HG02610 (cell line): ENCODE results near the gene SLC25A23.
"Not testable (repeated sequence)": the region's sequence is repeated elsewhere in the genome, so short reads cannot be mapped to it uniquely, and the experiment has no call there.

ENCODE experiments used
- ATAC-seq: cut with Tn5 transposase; IDR thresholded peaks from one replicate; pipeline ENCODE4 v1.9.1; 2021; ENCODE audit warnings: mild to moderate bottlenecking, moderate library complexity; ENCODE audit not compliant: unreplicated experiment

The SLC25A23 gene

DNA sequence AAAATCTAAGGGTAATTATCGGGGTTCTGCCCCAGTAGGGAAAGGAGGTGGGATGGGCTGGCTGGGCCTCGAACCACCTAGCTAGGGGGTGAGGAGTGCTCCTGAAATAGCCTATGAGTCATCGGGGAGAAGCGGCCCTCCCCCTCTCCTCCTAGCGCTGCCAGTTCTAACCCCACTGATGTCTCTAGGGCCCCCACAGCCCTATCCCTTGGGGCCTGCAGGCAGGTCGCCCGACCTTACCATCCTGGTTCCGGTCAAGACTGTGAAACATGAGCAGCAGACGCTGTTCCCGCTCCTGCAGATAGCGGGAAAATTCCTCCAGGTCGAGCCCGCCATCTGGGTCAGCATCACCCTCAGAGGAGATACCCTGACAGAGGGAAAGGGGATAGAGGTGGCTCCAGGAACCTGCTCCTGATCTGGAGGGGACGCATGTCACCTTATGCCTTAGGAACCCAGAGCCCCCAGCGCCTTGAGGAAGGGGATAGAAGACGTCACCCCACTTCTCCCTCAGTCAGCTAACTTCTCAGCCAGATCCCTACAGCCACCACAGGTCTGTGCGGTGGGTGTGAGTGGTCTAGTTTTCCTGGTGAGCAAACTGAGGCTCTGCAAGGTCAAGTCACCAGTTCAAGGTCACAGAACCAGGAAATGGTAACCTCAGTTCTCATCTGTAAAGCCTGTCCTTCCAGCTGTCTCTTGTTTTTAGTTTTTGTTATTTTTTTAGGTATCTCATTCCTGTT is 1.5 kb downstream of the SLC25A23 start:
- no peak for ATAC-seq

DNA sequence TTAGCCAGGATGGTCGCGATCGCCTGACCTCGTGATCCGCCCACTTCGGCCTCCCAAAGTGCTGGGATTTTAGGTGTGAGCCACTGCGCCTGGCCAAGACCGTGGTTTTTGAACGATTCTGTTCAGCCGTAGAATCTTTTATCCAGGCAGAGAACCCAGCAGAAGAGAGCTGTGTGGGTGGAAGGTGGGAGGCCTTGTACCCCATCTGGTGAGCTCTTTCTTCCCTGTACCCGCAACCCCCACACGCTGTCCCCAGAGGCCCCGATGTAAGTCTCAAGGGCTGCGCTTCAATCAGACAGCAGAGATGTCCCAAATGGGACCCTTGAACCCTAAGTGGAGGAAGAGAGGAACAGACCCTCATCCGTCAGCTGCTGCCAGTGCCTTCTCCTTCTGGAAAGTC is 3.7 kb downstream of the SLC25A23 start:
- no peak for ATAC-seq

DNA sequence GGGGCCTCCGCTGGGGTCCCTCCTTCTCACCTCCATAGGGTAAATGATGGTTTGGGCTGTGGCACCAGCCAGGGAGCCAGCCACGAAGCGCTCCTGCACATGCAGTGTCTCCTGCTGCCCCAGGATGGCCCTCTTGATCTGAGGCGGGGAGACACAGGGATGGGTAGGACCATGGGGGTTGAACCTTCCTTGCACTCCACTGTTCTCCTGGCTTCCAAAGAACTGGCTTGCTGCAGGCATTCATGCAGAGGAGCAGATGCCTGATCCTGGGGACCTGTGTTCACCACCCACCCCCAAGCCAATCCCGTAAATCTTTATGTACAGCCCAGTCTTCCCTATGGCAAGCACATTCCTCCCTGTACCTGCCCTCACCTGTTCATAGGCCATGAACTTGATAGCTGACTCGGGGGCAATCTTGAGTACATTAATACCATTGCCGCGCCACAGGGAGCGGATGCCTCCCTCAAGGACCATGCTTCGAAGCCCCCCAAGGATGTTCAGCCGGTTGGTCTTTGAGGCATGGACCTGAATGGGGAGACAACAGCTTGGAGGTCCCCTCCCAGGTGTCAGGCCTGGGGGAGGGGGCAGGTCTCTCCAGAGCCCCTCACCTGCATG is 5.5 kb downstream of the SLC25A23 start:
- no peak for ATAC-seq

DNA sequence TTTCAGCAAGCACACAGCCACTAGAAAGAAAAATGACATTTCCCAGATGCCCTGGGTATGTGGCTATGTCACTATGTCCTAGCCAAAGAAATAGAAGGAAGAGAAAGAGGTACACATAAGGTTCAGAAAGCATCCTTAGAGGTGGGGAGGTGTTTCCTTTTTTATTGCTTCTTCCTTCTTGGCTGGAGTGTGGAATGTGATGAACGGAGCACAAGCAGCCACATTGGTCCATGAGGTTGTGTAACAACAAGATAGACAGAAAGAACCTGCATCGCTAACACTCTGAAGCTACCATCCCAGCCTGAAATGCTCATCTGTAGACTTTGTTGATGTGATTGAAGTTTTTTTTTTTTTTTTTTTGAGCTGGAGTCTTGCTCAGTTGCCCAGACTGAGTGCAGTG is 6.7 kb downstream of the SLC25A23 start:
- no peak for ATAC-seq

DNA sequence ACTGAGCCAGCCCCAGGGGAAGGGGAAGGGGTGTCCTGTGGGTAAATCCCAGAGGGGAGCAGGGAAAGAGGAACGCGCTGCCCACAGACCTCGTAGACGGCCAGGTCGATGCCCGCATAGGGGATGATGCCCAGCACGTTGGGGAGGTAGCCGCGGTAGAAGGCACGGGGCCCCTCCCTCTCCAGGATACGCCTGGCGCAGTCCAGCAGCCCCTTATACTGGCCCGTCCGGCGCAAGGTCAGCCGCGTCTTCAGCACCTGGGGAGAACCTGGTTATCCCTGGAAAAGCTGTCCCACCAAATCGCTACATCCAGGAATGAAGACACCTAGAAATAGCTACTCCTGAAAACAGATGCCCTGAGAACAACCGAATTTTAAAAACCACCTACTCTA is 7.4 kb downstream of the SLC25A23 start:
- ATAC-seq, result no peak

DNA sequence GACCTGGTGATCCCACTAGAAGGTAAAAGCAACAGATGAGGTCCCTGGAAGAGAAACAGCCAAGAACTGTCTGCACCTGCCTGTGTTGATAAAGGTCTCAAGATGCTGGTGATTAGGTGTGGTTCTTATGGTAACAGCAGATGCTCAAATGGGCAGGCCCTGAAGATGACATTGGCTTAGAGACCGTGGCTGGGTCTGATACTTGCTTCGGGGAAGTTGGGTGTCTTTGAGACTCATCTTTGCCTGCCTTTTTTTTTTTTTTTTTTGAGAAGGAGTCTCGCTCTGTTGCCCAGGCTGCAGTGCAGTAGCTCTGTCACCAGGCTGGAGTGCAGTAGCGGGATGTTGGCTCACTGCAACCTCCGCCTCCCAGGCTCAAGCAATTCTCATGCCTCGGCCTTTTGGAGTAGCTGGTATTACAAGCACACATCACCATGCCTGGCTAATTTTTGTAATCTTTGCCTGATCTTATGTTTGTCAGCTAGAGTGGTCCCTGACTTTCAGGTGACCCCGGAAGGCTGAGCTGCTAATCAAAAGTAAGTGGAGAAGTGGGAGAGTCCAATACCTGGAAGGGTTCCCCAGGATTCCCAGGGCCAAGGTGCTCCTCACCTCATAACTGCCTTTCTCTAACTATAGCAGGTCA is 7.9 kb downstream of the SLC25A23 start:
- ATAC-seq, result no peak

DNA sequence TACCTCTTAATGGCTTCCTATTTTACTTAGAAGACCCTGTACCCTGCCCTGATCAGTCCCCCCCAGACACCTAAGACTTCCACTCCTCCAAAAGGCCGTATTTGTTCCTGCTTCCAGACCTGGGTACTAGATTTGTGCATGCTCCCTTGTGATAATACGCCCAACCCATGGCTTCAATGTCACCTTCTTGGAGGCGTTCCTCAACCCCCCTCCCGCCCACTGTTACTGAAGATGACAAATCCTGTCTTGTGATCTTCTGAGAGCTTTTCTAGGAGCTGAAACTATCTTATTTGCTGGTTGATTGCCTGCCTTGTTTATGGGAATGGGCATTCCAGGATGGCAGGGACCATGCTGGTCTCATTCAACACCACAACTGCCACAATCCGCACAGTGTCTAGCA is 9.4 kb downstream of the SLC25A23 start:
- no peak for ATAC-seq

DNA sequence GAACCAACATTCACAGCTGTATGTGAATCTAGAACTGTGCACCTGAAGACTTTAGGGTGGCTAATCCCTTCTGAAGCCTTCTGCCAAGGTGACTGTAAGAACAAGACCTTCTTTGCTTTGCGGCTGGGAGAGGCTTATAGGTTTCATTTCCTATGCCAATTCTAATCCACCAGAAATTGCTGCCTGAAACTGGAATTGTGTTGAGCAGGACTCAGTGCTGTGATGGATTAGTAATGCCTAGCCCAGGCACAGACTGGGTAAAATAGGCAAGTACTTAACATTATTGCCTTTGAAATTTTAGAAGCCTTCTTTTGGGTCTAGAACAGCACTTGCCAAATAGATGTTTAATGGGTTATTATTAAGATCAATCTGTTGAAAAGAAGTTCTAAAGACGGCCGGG is 11.5 kb downstream of the SLC25A23 start:
- ATAC-seq, result no peak

DNA sequence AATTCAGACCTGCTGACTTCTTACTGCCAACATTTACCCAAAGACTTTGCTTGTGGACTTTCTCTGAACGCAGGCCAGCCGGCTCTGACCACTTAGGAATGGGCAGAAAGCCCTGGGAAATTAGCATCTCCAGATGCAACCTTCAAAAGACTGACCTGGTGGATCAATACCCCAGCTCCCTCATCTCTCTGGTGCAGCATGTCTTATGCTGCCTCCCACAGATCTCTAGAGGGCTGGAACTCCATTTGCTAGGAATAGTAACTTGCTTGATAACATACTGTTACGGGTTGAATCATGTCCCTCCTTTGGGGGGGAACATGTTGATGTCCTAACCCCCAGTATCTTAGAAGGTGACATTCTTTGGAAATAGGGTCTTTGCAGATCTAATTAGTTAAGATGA is 13.1 kb downstream of the SLC25A23 start:
- ATAC-seq, result no peak

DNA sequence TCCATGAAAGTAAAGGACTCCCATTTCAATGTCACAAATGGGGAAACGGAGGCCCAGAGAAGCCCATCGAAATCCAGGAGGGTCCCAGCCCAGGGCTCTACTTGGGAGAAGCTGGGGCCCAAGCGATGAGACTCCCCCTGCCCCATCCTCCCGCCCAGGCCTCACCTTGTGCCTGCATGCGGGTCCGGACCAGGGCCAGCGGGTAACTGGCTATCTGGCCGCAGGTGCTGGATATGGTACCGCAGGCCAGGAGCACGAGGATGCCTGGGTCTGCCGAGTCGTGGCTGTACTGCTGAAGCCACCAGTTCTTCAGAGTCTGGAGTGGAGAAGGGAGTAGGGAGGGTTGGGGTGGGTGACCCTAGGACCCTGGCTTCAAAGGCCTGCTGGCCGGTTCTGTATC is 15.6 kb downstream of the SLC25A23 start:
- no peak for ATAC-seq

DNA sequence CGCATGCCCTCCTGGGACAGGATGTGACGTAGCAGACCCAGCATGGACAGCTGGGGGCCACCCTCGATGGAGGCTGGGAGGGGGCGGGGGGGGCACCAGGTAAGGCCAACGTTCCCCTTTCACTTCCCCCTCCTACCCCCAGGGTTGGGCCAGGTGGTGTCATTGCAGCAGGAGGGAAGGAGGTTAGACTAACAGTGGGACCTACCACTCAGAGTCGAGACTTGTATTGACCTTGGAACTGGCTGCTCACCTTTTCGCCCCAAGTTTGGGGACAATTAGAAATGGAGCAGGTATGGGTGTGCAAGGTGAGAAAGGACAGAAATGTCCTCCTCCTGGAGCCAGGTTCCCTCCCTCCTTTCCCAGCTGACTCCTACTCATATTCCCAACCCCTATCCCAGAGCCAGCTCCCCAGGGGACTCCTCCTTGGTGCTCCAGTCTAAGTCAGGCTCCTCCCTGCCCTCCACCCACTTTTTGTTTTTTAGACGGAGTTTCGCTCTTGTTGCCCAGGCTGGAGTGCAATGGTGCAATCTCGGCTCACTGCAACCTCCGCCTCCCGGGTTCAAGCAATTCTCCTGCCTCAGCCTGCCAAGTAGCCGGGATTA is 17.4 kb downstream of the SLC25A23 start:
- no peak for ATAC-seq

DNA sequence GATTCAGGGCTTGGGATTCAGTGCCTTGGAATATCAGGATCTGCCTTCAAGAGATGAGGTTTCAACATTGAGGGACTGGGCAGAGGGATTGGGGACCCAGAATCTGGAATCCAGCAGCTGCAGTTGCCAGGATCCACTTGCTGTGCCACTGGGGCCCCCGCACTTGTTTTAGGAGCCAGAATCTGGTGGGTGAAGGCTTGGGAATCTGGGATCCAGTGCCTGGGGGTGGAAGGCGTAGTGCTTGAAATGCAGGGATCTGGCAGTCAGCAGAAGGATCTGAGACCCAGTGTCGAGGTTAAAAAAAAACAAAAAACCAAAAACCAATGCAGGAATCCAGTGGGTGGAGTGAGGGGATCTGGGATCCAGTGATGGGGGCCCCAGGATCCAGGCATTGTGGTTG is 18.7 kb downstream of the SLC25A23 start:
- no peak for ATAC-seq

DNA sequence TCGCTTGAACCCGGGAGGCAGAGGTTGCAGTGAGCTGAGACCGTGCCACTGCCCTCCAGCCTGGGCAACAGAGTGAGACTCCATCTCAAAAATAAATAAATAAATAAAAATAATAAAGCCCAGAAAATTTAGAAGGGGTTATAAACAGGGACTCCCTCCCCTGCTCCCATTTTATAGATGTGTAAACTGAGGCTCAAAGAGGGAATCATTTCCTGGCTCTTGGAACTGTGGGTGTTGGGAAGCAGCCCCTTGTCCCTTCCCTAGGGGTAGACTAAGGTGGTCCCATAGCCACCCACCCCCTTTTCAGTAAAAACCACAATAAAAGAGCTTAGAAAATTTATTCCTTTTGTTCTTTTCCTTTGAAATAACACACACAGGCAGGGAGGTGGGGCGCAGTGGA is 19.8 kb downstream of the SLC25A23 start:
- no peak for ATAC-seq

DNA sequence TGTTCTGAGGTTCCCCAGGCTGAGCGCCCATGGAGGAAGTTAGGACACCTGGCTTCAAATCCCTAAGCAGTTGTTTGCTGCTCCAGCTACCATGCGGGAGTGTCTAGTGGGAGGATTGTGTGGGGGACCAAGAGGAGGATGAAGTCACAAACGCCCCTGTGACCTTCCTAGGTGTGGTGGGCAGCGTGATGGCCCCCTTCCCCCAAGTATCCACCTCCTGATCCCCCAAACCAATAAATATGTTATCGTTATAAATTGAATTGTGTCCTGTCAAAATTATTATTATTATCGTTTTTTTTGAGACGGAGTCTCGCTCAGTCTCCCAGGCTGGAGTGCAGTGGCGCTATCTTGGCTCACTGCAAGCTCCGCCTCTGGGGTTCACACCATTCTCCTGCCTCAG is 25.9 kb downstream of the SLC25A23 start, which contains the start of gene SLC25A41:
Gene SLC25A41 (minus strand): TSS at position 101 of the 400 bp plus-strand sequence. CDS start 70 bp downstream, at position 31.
- ATAC-seq, result no peak

DNA sequence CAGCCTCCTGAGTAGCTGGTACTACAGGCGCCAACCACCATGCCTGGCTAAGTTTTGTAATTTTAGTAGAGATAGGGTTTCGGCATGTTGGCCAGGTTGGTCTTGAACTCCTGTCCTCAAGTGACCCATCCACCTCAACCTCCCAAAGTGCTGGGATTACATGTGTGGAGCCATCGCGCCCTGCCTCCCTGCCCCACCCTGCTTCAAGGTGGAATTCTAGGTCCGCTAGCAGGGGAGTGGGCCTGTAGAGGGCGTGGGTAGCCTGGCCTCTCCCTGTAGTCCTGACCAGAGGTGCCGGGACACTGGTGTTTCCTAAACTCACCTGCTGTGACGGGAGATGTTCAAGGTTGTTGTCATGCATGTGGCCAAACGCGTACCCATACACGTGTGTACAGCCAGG is 26.4 kb downstream of the SLC25A23 start:
- no peak for ATAC-seq

DNA sequence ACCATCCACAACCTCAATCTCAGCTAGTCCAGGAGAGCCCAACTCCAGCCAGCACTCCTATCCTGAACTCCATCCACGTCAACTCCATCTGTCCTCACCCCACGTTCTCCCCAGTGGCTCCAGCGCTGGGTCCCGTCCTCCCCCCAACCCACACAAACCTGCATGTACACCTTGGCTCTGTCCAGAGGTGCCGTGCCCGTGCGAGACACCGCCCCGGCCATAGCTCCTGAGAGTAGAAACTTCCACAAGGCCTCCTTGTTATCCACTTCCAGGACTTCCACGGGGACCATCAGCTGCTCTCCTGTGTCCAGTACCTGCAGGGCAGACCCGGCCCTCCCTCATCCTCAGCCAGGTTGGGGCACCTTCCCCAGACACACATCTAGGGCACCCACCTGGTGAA is 27.7 kb downstream of the SLC25A23 start:
- no peak for ATAC-seq

DNA sequence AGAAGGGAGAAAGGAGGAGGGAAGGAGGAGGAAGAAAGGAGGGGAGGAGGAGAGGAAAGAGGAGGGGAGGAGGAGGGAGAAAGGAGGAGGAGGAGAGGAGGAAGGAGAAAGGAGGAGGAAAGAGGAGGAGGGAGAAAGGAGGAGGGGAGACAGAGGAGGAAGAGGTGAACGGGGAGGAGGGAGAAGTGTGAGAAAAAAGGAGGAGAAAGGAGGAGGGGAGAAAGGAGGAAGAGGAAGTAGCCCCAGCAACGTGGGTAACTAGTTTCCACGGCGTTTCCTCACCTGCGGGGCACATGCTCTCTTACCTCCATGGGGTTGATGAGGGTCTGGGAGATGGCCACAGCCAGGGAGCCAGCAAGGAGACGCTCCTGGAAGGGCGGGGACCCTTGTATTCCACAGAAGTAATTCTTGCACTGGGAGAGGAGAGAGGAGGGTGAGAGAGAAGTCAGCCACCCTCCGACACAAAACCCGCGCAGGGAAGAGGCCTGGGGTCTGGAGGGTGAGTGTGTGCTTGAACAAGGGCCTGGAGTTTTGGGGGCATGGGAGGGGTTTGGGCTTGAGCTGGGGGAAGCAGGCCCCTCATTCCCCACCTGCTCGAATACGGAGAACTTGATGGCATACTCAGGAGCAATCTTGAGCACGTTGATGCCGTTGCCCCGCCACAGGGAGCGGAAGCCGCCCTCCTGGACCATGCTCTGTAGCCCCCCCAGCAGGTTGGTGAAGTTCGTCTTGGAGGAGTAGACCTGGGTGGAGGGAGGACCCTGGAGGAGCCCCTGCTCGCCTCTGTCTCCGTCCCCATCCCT is 30.0 kb downstream of the SLC25A23 start:
- no peak for ATAC-seq

DNA sequence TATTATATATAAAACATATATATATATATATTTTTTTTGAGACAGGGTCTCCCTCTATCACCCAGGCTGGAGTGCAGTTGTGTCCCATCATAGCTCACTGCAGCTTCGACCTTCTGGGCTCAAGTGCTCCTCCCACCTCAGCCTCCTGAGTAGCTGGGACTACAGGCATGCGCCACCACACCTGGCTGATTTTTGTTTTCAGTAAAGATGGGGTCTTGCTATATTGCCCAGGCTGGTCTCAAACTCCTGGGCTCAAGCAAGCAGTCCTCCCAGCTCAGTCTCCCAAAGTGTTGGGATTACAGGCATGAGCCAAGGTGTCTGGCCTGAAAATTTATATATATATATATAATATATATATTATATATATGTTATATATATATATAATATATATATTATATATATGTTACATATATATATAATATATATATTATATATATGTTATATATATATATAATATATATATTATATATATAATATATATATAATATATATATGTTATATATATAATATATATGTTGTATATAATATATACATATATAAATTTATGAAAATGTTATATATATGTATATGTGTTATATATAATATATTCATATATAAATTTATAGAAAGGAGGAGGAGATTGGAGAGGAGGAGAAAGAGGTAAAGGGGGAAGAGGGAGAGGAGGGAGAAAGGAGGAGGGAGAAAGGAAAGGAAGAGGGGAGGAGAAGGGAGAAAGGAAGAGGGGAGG is 30.7 kb downstream of the SLC25A23 start:
- not testable (repeated sequence) for ATAC-seq

DNA sequence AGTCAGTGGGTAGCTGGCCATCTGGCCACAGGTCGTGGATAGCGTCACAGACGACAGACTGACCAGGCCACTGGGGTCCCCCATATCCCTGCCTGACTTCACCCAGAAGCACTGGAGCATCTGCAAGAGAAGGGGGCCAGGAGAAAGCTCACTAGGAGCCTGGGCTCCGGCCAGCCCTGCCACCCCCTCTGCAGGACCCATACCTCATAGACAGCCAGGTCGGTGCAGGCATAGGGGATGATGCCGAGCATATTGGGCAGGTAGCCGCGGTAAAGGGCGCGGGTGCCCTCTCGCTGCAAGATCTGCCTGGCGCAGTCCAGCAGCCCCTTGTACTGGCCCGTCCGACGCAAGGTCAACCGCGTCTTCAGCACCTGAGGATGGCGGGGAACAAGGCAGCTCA is 32.5 kb downstream of the SLC25A23 start:
- no peak for ATAC-seq
